GF-D8 (cell line): Measurements from ENCODE around the gene TTC7B.

Experiments used
- DNase-seq: peaks from one replicate; lab custom pipeline; 2025; lab: John Stamatoyannopoulos, UW

TTC7B gene

DNA sequence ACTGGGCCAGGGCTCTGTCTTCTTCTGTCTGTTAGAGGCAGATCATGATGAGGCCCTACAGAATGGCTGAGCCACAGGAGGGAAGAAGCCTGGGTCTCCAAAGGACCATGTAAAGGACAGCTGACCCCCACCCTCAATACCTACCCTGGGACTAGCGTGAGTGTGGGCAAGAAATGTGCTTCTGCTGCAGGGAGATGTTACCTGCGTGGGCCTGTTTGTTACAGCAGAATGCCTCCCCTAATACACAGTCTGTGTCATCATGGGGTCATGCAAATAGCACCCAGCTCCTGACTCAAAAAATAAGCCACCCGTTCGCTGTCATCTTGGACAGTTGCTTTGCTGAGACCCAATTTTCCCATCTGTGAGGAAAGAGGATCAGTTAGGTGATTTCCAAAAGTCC lies 328.8 kb downstream of the TTC7B start:
- no peak for DNase-seq

DNA sequence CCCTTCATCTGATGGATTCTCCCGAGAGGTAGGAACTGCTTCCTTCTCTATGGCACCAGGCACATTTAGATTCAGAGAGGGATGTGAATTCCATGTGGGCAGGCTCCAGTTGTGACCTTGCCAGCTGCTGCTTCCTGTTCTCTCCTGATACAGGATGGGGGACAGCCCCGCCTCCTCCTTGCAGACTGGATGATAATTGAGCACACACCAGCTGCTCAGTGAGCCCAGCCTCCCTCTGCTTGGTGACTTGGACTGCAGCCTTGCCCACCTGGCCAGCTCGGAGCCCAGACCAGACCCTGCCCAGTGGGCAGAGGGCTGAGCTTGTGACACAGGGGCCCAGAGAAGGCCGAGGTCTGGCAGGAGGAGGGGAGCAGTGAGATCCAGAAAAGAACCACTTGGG lies 329.2 kb downstream of the TTC7B start:
- no peak for DNase-seq

DNA sequence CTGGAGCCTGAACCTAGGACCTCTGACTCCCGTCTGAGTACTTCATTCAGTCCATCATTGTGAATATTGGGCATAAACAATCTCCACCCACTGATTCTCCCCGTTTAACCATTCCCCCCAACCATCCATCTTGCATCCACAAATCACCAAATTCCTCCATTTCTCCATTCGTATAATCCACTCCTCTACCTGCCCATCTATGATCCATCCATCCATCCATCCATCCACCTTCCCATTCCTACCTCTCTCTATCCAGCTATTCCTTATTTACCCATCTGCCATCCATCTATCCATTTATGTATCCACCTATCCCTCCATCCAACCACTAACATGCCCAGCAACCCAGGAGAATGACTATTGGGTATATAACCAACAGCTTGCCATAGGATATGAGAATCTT lies 331.9 kb downstream of the TTC7B start:
- DNase-seq: no peak

DNA sequence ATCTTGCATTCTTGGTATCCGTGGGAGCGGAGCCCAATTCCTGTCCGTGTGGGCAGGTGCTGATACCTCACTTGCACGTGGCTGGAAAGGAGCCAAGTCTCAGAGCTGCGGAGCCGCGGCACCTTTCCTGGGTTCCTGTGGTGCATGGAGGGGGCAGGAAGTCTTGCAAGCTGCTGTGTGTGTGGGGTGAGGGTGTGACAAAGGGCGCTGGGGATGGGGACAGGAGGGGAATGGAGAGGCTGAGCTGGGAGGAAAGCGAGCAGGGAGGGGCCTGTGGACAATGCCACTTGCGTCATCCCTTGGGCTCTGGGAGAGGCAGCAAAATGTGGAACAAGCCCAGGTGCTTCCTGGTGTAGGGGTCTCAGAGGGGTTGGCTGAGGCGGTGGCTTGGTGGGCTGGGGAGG lies 332.7 kb downstream of the TTC7B start:
- DNase-seq: peak; percentile 54

DNA sequence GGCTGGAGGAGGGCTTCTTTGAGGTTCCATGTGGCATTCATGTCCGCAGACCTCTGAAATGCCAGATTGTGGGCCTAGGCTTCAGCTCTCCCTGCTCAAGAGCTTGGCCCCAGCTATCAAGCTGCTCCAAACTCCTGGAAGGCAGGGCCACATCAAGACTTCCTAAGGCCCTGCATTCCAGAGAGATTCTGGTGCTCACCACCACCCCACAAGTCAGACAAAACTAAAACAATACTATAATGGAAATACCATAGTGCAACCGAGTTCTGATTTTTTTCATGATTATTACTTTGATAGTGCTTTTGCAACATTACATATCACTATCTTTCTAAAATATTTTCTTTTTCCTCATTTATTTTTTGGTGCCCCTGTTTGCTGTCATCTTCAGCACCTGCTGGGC lies 333.1 kb downstream of the TTC7B start:
- no peak for DNase-seq

GRCh38 chr14:90475298-90475697 lies 340.9 kb downstream of the TTC7B start:
- DNase-seq: no peak
